ENCODE results near the gene BNIP3. TPM values are rescaled to one million over a fixed set of nuclear protein-coding genes. Genes with fewer than 3 reads are reported as not detected.

The BNIP3 gene
- total and polyA plus RNA-seq, 3 donors from 2014 or later: 36.7 to 93.4 (median 61.5) TPM

DNA sequence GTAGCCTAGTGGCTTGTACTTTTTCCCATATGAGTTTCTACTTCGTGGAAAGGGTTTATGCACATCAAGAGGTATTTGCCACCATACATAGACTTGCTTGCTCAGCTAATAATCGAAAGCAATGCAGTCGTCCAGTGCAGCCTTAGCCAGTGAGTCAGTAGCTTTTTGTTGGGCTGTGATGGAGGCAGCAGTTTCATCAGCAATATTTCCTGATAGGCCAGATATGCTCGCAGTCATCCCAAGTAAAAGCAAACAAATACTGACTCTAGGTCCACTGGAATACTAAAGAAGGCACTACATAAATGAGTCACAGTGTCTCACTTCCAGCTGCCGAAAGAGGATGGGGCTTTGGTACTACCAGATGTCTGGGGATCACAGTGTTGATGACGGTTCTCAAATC is 2.1 kb upstream of the BNIP3 start:
- Histone ChIP-seq H3K9me3 (no peaks in the 10 kb centered on the region), H3K4me1 (peaks cover 14% of the 10 kb centered on the region), H3K27me3 (no peaks in the 10 kb centered on the region), H3K27ac (no peak overlapping the region), H3K4me3 (no peak overlapping the region), H3K36me3 (ENCODE audit: low read depth, missing control alignments) (no peaks in the 10 kb centered on the region)
- WGBS, 2 donors: 52 to 71% methylated on average over 6 of the region's 6 CpGs
- no peak for TF ChIP-seq POLR2A (IDR thresholded peaks at IDR 0.05)
- TF ChIP-seq, protein P1, sequence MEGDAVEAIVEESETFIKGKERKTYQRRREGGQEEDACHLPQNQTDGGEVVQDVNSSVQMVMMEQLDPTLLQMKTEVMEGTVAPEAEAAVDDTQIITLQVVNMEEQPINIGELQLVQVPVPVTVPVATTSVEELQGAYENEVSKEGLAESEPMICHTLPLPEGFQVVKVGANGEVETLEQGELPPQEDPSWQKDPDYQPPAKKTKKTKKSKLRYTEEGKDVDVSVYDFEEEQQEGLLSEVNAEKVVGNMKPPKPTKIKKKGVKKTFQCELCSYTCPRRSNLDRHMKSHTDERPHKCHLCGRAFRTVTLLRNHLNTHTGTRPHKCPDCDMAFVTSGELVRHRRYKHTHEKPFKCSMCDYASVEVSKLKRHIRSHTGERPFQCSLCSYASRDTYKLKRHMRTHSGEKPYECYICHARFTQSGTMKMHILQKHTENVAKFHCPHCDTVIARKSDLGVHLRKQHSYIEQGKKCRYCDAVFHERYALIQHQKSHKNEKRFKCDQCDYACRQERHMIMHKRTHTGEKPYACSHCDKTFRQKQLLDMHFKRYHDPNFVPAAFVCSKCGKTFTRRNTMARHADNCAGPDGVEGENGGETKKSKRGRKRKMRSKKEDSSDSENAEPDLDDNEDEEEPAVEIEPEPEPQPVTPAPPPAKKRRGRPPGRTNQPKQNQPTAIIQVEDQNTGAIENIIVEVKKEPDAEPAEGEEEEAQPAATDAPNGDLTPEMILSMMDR (IDR thresholded peaks at IDR 0.05): no peak
- intact Hi-C loops (cut with DNase I; ENCODE audit: low total_unique reads): no loop called here
- no peak for DNase-seq

DNA sequence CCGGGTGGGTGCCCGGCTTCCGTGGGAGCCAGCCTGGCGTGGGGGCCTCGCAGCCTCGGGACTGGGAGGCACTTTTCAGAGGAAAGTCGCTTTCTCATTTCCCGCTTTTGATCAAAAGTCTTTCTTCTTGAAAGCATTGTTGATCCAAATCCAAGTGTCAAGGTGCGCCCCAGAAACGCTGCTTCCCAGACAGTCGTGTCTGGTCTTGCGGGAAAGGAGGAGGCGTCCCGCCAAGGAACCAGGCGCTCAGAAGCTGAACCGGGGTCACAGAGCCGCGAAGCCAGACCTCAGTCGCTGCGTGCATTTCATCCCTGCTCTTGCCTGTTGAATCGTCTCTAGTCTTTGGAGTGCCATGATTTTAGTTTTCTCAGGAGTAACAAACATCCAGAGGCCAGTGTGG is 1.1 kb upstream of the BNIP3 start:
- no peaks in the 10 kb centered on the region for H3K36me3 ChIP-seq (ENCODE audit: low read depth, missing control alignments)
- no peaks in the 10 kb centered on the region for H3K27me3 ChIP-seq
- H3K4me3 ChIP-seq: peak overlapping the region; percentile 74 to 90
- TF ChIP-seq, protein P1 (IDR thresholded peaks at IDR 0.05): no peak
- no peak for TF ChIP-seq POLR2A (IDR thresholded peaks at IDR 0.05)
- intact Hi-C loops (cut with DNase I; ENCODE audit: low total_unique reads): no loop called here
- peaks cover 14% of the 10 kb centered on the region for H3K4me1 ChIP-seq
- H3K9me3 ChIP-seq: no peaks in the 10 kb centered on the region
- DNase-seq: no peak
- whole genome bisulfite sequencing, 2 donors: 51 to 76% methylated on average over 14 to 21 of the region's 21 CpGs
- H3K27ac ChIP-seq: peak overlapping the region; percentile 53 to 85

DNA sequence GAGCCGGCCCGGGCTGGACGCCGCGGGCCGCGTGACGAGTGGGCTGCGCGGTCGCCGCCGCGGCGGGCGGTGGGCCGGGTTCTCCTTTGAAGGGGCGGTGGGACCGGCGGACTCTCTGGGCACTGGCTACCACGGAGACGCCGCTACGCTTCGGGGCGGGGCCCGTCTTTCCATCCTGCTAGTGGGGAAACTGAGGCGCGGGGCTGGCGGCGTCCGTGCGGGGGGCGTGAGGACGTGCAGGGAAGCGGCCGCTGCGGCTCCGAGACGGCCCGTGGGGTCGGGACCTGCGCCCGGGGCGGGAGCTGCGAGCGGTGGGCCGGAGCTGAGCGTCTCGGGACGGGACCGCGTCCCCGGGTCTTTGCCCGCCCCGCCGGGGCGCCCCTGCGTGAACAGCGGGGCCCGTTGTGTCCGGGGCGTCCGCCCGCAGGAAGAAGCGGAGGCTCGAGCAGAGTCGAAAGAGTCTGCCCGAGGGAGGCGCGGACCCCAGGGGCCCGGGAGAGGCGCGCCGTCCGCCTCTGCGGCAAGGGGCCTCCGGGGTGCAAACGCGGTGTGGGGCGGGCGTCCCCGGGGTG is 548 bp upstream of the BNIP3 start:
- WGBS, 2 donors: 1% methylated on average over 78 of the region's 83 CpGs; no CpG with 5 or more reads in 1 of the 2 donors
- Histone ChIP-seq H3K36me3 (ENCODE audit: low read depth, missing control alignments) (no peaks in the 10 kb centered on the region), H3K4me1 (peaks cover 14% of the 10 kb centered on the region), H3K27me3 (no peaks in the 10 kb centered on the region), H3K27ac (peak overlapping the region; percentile 53 to 85), H3K4me3 (peak overlapping the region; percentile 74 to 90), H3K9me3 (no peaks in the 10 kb centered on the region)
- DNase-seq: no peak
- intact Hi-C loops (cut with DNase I; ENCODE audit: low total_unique reads): no loop called here
- TF ChIP-seq, protein P1 (IDR thresholded peaks at IDR 0.05): no peak
- TF ChIP-seq POLR2A (IDR thresholded peaks at IDR 0.05): peak; percentile 18

DNA sequence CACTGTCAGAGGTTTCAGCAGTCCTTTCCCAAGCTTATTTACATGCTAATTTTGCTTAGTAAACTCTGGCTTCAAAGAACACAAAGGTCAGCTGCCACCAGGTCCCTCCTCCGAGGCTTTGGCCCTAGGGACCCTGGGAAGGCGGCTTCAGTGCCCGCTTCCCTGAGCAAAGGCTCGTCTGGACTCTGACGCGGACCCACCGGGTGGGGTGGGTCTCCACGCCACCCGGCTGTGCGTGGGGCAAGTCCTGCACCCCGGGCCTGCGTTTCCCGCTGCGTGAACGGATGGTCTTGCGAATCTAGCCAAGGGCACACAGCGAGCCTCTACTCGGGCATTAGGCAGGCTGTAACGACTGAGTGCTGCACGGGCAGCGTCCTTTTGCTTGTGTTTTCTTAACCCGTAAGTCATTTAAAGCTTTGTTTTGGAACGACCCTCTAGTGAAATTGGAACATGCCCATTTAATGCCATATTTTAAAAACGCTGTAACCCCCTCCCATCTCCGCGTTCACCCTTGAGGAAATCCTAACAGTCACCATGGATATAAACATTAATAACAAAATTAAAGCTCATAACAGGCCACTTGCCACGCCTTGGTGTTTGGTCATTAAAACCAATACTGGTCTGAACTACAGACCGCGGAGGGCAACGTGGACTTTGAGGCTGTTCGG is 828 bp downstream of the BNIP3 start:
- Histone ChIP-seq H3K4me1 (peaks cover 14% of the 10 kb centered on the region), H3K27me3 (no peaks in the 10 kb centered on the region), H3K36me3 (ENCODE audit: low read depth, missing control alignments) (no peaks in the 10 kb centered on the region), H3K9me3 (no peaks in the 10 kb centered on the region), H3K4me3 (peak overlapping the region; percentile 90 to 99), H3K27ac (peak overlapping the region; percentile 81 to 87)
- intact Hi-C loops (cut with DNase I; ENCODE audit: low total_unique reads): no loop called here
- peak; percentile 44 for DNase-seq
- no peak for TF ChIP-seq POLR2A (IDR thresholded peaks at IDR 0.05)
- TF ChIP-seq, protein P1 (IDR thresholded peaks at IDR 0.05): no peak
- WGBS, 2 donors: 2 to 5% methylated on average over 23 to 31 of the region's 31 CpGs

All from testis (tissue), 3 donors.